ENCODE results near the gene STK26.

- no peak for TF ChIP-seq CTCF (IDR thresholded peaks at IDR 0.05)
- TF ChIP-seq POLR2A (IDR thresholded peaks at IDR 0.05) = no peak
- TF ChIP-seq EP300 (IDR thresholded peaks at IDR 0.05; ENCODE audit: low read depth) = no peak
- no peak for TF ChIP-seq POLR2AphosphoS5 (IDR thresholded peaks at IDR 0.05)
Observed at GRCh38 chrX:132046533-132046932, 23.4 kb downstream of the STK26 start.

Data from transverse colon (tissue), 4 donors.